HG03280 (cell line): Measurements from ENCODE around the gene UBAC2.
A peak's percentile ranks its signal among the peaks of the same experiment; 100 is the strongest.

Experiments used
- ATAC-seq: cut with Tn5 transposase; IDR thresholded peaks from one replicate; pipeline ENCODE4 v1.9.1; 2021; ENCODE audit warnings: mild to moderate bottlenecking, moderate library complexity; ENCODE audit not compliant: unreplicated experiment

The UBAC2 gene

GRCh38 chr13:99422586-99423220 is 222.0 kb downstream of the UBAC2 start:
- ATAC-seq: no peak

DNA sequence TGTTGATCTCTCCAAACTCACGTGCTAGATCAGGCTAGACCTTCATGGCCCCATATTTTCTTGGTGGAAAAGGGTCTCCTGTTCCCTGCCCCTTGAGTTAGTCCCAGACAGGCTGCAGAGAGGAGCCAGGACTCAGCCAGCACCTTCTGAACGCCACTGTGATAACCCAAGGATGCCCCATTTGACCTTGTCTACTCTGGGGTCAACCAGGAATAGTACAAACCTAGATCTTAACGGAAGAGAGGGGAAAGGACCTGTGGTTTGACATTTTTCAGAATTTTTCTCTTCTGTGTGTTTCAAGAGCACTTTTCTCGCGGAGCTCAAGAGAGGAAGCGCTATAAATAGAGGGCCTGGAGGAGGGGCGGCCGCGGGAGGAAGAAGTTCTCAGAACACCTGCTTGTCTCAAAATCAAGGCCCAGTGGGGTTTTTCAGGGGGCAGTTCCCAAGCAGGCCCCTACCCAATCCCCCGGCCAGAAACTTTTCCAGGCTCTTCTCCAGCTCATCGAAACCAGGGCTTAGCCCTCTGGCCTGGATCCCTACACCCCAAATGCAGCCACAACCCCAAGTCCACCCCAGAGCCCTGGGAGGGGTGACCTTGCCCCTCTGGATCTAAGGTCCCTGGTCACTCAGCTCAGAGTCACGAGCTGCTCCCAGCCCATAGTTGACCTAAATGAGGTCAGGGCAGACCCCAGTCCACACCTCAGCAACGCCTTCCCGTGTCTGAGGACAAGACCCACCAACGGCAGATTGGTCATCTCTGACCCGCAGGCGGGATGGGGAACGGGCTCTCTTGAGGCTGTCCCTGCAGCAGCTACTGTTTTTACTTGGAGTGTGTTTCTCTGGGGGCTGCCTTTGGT is 225.1 kb downstream of the UBAC2 start:
- peak; percentile 43 for ATAC-seq

- no peak for ATAC-seq
These were observed 225.8 kb downstream of the UBAC2 start for GRCh38 chr13:99426426-99426825.

DNA sequence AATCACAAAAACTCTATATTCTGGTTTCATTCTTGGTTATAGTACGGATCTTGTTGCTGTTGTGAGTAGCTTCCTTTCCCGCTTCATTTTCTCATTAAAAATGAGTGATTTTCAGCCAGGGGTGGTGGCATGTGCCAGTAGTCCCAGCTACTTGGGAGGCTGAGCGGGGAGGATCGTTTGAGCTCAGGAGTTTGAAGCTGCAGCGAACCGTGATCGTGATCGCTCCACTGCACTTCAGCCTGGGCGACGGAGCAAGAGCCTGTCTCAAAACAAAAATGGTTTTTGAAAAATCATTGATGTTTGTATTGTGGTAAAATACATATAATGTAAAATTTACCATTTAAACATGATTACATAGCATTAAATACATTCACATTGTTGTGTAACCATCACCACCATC is 229.0 kb downstream of the UBAC2 start:
- no peak for ATAC-seq

GRCh38 chr13:99431927-99432608 is 231.4 kb downstream of the UBAC2 start:
- ATAC-seq: peak; percentile 21

GRCh38 chr13:99432609-99433542 is 232.2 kb downstream of the UBAC2 start:
- ATAC-seq: peak; percentile 44

- no peak for ATAC-seq
These were observed 233.0 kb downstream of the UBAC2 start for GRCh38 chr13:99433543-99434075.

DNA sequence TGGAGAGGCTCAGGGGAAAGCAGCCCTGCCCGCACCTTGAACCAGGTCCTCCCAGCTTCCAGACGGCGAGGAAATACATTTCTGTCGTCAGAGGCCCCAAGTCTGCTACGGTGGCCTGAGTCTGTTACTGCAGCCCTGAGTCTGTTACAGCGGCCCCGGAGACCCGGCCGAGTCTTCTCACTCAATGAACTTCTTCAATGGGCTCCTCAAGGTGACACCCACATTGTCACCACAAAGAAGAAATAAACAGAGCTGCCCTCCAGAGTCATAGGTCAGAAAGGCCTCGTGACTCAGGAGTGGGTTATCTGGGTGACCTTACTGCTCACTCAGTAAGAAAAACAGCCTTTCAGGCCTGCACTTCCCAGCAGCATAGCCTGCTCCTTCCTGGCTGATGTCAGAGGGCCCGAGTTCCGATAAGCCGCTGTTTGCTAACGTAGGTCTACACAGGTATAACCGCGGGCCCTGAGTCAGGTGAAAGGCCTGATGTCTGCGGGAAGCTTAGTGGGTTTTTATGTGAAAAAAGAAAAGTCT is 233.7 kb downstream of the UBAC2 start:
- peak; percentile 37 for ATAC-seq

GRCh38 chr13:99435116-99435515 is 234.5 kb downstream of the UBAC2 start:
- no peak for ATAC-seq

DNA sequence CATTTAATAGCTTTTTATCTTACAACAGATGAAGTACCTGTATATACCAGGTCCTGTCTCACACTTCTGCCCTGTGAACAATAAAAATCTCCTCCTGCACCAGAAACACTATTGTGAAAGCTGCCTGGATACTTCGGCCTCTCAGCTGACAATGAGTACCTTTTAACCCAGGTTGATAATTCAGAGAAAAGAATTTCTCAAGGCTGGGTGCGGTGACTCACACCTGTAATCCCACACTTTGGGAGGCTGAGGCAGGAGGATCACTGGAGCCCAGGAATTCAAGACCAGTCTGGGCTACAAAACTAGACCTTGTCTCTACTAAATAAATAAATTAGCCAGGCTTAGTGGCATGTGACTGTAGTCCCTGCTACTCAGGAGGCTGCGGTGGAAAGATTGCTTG is 235.3 kb downstream of the UBAC2 start:
- ATAC-seq: no peak
